Lower leg skin (tissue), 3 donors: ENCODE measurements around the gene ARMC12.

Experiments used
- POLR2A ChIP-seq, 2 donors: fragments of 450-650 bp; IDR thresholded peaks; one replicate each; pipeline ENCODE4 v1.6.1; 2016 to 2017; ENCODE audit warnings: antibody characterized with exemption in 2 of 2, mild to moderate bottlenecking in 1 of 2, moderate library complexity in 1 of 2
- TF ChIP-seq, protein P1 (sequence below), 3 donors: fragments of 450-650 bp; IDR thresholded peaks; one replicate each; pipeline ENCODE4 v1.5.1; 2016; ENCODE audit warnings: antibody characterized with exemption in 3 of 3, mild to moderate bottlenecking in 3 of 3, moderate library complexity in 2 of 3

GRCh38 chr6:35727231-35727934, 9.4 kb upstream of the ARMC12 start:
- TF ChIP-seq, protein P1, sequence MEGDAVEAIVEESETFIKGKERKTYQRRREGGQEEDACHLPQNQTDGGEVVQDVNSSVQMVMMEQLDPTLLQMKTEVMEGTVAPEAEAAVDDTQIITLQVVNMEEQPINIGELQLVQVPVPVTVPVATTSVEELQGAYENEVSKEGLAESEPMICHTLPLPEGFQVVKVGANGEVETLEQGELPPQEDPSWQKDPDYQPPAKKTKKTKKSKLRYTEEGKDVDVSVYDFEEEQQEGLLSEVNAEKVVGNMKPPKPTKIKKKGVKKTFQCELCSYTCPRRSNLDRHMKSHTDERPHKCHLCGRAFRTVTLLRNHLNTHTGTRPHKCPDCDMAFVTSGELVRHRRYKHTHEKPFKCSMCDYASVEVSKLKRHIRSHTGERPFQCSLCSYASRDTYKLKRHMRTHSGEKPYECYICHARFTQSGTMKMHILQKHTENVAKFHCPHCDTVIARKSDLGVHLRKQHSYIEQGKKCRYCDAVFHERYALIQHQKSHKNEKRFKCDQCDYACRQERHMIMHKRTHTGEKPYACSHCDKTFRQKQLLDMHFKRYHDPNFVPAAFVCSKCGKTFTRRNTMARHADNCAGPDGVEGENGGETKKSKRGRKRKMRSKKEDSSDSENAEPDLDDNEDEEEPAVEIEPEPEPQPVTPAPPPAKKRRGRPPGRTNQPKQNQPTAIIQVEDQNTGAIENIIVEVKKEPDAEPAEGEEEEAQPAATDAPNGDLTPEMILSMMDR (IDR thresholded peaks at IDR 0.05): no peak
- no peak for TF ChIP-seq POLR2A (IDR thresholded peaks at IDR 0.05)
